ENCODE results near the gene CAMK1G. TPM values are rescaled to one million over a fixed set of nuclear protein-coding genes. Genes with fewer than 3 reads are reported as not detected.
A peak's percentile ranks its signal among the peaks of the same experiment; 100 is the strongest.

Gene CAMK1G
- total RNA-seq, 2 experiments from 2014 or later: not detected

- ChIA-PET POLR2A (no interaction called here), CTCF (interaction anchor here (0.6 to 1.4 kb wide), 7 partner anchors 10 to 61 kb away, joined by 3 to 6 read pairs (median 3); partner anchors contain the start of gene G0S2)
- no peak overlapping the region for H3K4me3 Mint-ChIP-seq
- H3K4me1 Mint-ChIP-seq: no peaks in the 10 kb centered on the region
- no peaks in the 10 kb centered on the region for H3K27me3 Mint-ChIP-seq
- H3K9me3 Mint-ChIP-seq: no peaks in the 10 kb centered on the region
- no peak overlapping the region for H3K27ac Mint-ChIP-seq
- H3K36me3 Mint-ChIP-seq (ENCODE audit: low read depth): no peaks in the 10 kb centered on the region
- peak; percentile 75 for DNase-seq
Measured at GRCh38 chr1:209627732-209628196, 44.2 kb downstream of the CAMK1G start.

- Mint-ChIP-seq H3K27me3 (no peaks in the 10 kb centered on the region), H3K4me3 (no peak overlapping the region), H3K4me1 (no peaks in the 10 kb centered on the region), H3K9me3 (no peaks in the 10 kb centered on the region), H3K36me3 (ENCODE audit: low read depth) (no peaks in the 10 kb centered on the region), H3K27ac (peak overlapping the region; percentile 12)
- ChIA-PET POLR2A (no interaction called here), CTCF (interaction anchor here (1.0 to 1.6 kb wide), 4 partner anchors 9 to 63 kb away, joined by 4 to 6 read pairs (median 4); no protein-coding TSS in a partner anchor)
- no peak for DNase-seq
Measured at GRCh38 chr1:209628618-209629299, 45.2 kb downstream of the CAMK1G start.

- CTCF ChIA-PET: interaction anchor here (1.0 to 1.6 kb wide), 8 partner anchors 9 to 64 kb away, joined by 3 to 8 read pairs (median 4); no protein-coding TSS in a partner anchor
- Mint-ChIP-seq H3K36me3 (ENCODE audit: low read depth) (no peaks in the 10 kb centered on the region), H3K27ac (no peak overlapping the region), H3K4me1 (peaks cover 1% of the 10 kb centered on the region), H3K4me3 (no peak overlapping the region), H3K9me3 (no peaks in the 10 kb centered on the region), H3K27me3 (no peaks in the 10 kb centered on the region)
- DNase-seq: no peak
- POLR2A ChIA-PET: no interaction called here
Measured at GRCh38 chr1:209629621-209630382, 46.3 kb downstream of the CAMK1G start.

- Mint-ChIP-seq H3K27me3 (no peaks in the 10 kb centered on the region), H3K36me3 (ENCODE audit: low read depth) (no peaks in the 10 kb centered on the region), H3K9me3 (no peaks in the 10 kb centered on the region), H3K27ac (no peak overlapping the region), H3K4me1 (peaks cover 6% of the 10 kb centered on the region), H3K4me3 (no peak overlapping the region)
- DNase-seq: no peak
- ChIA-PET POLR2A (no interaction called here), CTCF (interaction anchor here (0.6 to 2.1 kb wide), 9 partner anchors 7 to 63 kb away, joined by 3 to 8 read pairs (median 3); no protein-coding TSS in a partner anchor)
Measured at GRCh38 chr1:209630383-209631225, 47.1 kb downstream of the CAMK1G start.

GRCh38 chr1:209633335-209633997, 50.0 kb downstream of the CAMK1G start:
- Mint-ChIP-seq H3K4me3 (no peak overlapping the region), H3K36me3 (ENCODE audit: low read depth) (no peaks in the 10 kb centered on the region), H3K27ac (no peak overlapping the region), H3K9me3 (no peaks in the 10 kb centered on the region), H3K27me3 (no peaks in the 10 kb centered on the region), H3K4me1 (peaks cover 9% of the 10 kb centered on the region)
- CTCF ChIA-PET: no interaction called here
- POLR2A ChIA-PET: no interaction called here
- no peak for DNase-seq

GRCh38 chr1:209634005-209634737, 50.7 kb downstream of the CAMK1G start:
- H3K27me3 Mint-ChIP-seq: no peaks in the 10 kb centered on the region
- no peak for DNase-seq
- no peak overlapping the region for H3K4me3 Mint-ChIP-seq
- H3K27ac Mint-ChIP-seq: no peak overlapping the region
- H3K4me1 Mint-ChIP-seq: peaks cover 9% of the 10 kb centered on the region
- H3K9me3 Mint-ChIP-seq: no peaks in the 10 kb centered on the region
- ChIA-PET POLR2A (no interaction called here), CTCF (interaction anchor here (1.1 to 1.5 kb wide), 3 partner anchors 9 to 41 kb away, joined by 3 to 4 read pairs (median 3); partner anchors contain the start of gene G0S2)
- H3K36me3 Mint-ChIP-seq (ENCODE audit: low read depth): no peaks in the 10 kb centered on the region

GRCh38 chr1:209635850-209636249, 52.3 kb downstream of the CAMK1G start:
- peaks cover 9% of the 10 kb centered on the region for H3K4me1 Mint-ChIP-seq
- no peaks in the 10 kb centered on the region for H3K27me3 Mint-ChIP-seq
- DNase-seq: no peak
- ChIA-PET CTCF (interaction anchor here (0.8 to 1.5 kb wide), 3 partner anchors 8 to 38 kb away, joined by 3 to 7 read pairs (median 4); no protein-coding TSS in a partner anchor), POLR2A (no interaction called here)
- H3K27ac Mint-ChIP-seq: no peak overlapping the region
- H3K36me3 Mint-ChIP-seq (ENCODE audit: low read depth): no peaks in the 10 kb centered on the region
- H3K9me3 Mint-ChIP-seq: no peaks in the 10 kb centered on the region
- no peak overlapping the region for H3K4me3 Mint-ChIP-seq

GRCh38 chr1:209641832-209642172, 58.3 kb downstream of the CAMK1G start:
- Mint-ChIP-seq H3K36me3 (ENCODE audit: low read depth) (no peaks in the 10 kb centered on the region), H3K9me3 (no peaks in the 10 kb centered on the region), H3K4me3 (no peak overlapping the region), H3K27ac (no peak overlapping the region), H3K4me1 (no peaks in the 10 kb centered on the region), H3K27me3 (no peaks in the 10 kb centered on the region)
- CTCF ChIA-PET: interaction anchor here (0.8 to 2.9 kb wide), 8 partner anchors 10 to 107 kb away, joined by 3 to 6 read pairs (median 4); no protein-coding TSS in a partner anchor
- DNase-seq: no peak
- POLR2A ChIA-PET: no interaction called here

- H3K36me3 Mint-ChIP-seq (ENCODE audit: low read depth): no peaks in the 10 kb centered on the region
- no peaks in the 10 kb centered on the region for H3K4me1 Mint-ChIP-seq
- DNase-seq: no peak
- ChIA-PET CTCF (interaction anchor here (0.9 to 2.9 kb wide), 8 partner anchors 10 to 106 kb away, joined by 3 to 6 read pairs (median 4); no protein-coding TSS in a partner anchor), POLR2A (no interaction called here)
- no peaks in the 10 kb centered on the region for H3K9me3 Mint-ChIP-seq
- H3K4me3 Mint-ChIP-seq: no peak overlapping the region
- H3K27me3 Mint-ChIP-seq: no peaks in the 10 kb centered on the region
- no peak overlapping the region for H3K27ac Mint-ChIP-seq
Measured at GRCh38 chr1:209642816-209643215, 59.3 kb downstream of the CAMK1G start.

- Mint-ChIP-seq H3K27ac (no peak overlapping the region), H3K36me3 (ENCODE audit: low read depth) (no peaks in the 10 kb centered on the region), H3K4me3 (no peak overlapping the region), H3K4me1 (no peaks in the 10 kb centered on the region), H3K27me3 (no peaks in the 10 kb centered on the region), H3K9me3 (no peaks in the 10 kb centered on the region)
- POLR2A ChIA-PET: no interaction called here
- CTCF ChIA-PET: interaction anchor here (0.6 to 2.9 kb wide), 7 partner anchors 8 to 28 kb away, joined by 3 to 6 read pairs (median 3); no protein-coding TSS in a partner anchor
- DNase-seq: no peak
Measured at GRCh38 chr1:209643285-209644020, 59.9 kb downstream of the CAMK1G start.
